ENCODE measurements around the gene KCNG2.

Gene KCNG2

DNA sequence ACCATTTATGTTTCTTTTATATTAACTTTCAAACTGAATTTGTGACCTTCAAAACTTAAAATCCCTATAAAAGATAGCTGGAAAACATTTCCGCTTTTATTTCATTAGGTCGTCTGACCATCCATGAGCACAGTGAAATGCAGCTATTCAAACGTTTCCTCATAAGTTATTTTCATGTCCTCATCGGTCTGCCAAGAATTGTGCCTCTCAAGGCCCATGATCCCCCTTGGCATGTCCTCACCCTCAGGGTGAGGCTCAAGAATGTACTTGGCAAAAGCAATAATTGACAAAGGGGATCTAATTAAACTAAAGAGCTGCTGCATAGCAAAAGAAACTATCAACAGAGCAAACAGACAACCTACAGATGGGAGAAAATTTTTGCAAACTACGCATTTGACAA, 141.4 kb downstream of the KCNG2 start:
- Histone ChIP-seq H3K4me3 (ENCODE audit: low read depth, low read length) (no peak overlapping the region), H3K36me3 (ENCODE audit: control insufficient read depth in 2 of 2, insufficient read depth in 1 of 2, low read length in 2 of 2) (peaks cover 10 to 49% of the 10 kb centered on the region in 2 experiments), H3K9me3 (ENCODE audit: control insufficient read depth, insufficient read depth, low read depth, low read length) (no peaks in the 10 kb centered on the region), H3K27ac (ENCODE audit: extremely low read depth, low read depth, low read length) (no peak overlapping the region), H3K4me1 (ENCODE audit: control insufficient read depth, insufficient read depth, low read length) (0 out of 2 replicates have a peak, but pooled peaks cover 2% of the 10 kb centered on the region)
- CTCF ChIA-PET = interaction anchor here (0.6 kb wide), 1 partner anchor 50 kb away, joined by 3 read pairs; no protein-coding TSS in a partner anchor
- TF ChIP-seq EGR2 (tag by site-specific recombination; IDR thresholded peaks at IDR 0.05; ENCODE audit: low read depth) (no peak), ZFHX2 (tag by site-specific recombination; conservative IDR thresholded peaks at IDR 0.05) (no peak), ZNF596 (tag by site-specific recombination; IDR thresholded peaks at IDR 0.05) (no peak), ZNF335 (tag by site-specific recombination; conservative IDR thresholded peaks at IDR 0.05) (no peak)
- POLR2A ChIA-PET = no interaction called here

DNA sequence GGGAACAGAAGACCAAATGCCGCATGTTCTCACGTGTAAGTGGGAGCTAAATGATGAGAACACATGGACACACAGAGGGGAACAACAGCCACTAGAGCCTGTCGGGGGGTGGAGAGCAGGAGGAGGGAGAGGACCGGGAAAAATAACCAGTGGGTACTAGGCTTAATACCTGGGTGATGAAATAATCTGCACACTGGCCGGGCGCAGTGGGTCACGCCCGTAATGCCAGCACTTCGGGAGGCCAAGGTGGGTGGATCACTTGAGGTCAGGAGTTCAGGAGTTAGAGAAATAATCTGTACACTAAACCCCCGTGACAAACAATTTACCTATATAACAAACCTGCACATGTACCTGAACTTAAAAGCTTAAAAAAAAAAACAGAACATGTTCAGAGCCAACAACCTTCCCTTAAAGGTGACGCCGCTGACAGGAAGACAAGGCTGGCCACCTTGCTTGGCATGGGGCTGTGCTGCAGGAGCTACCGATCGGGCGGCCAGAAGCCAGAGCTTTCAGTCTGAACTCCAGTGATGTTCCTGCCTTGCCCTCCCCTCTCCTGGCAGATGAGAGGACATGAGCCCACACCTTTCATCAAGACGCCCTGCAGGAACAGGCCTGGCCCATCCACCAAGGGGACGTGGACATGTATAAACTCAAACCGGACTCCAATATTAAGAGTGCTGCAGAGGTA, 142.5 kb downstream of the KCNG2 start:
- ChIA-PET CTCF (interaction anchor here (0.7 kb wide), 1 partner anchor 86 kb away, joined by 6 read pairs; no protein-coding TSS in a partner anchor), POLR2A (interaction anchor here (1.2 kb wide), 1 partner anchor 10 kb away, joined by 3 read pairs; no protein-coding TSS in a partner anchor)
- H3K4me3 ChIP-seq (ENCODE audit: low read depth, low read length) = no peak overlapping the region
- H3K27ac ChIP-seq (ENCODE audit: extremely low read depth, low read depth, low read length) = no peak overlapping the region
- TF ChIP-seq, protein P1, sequence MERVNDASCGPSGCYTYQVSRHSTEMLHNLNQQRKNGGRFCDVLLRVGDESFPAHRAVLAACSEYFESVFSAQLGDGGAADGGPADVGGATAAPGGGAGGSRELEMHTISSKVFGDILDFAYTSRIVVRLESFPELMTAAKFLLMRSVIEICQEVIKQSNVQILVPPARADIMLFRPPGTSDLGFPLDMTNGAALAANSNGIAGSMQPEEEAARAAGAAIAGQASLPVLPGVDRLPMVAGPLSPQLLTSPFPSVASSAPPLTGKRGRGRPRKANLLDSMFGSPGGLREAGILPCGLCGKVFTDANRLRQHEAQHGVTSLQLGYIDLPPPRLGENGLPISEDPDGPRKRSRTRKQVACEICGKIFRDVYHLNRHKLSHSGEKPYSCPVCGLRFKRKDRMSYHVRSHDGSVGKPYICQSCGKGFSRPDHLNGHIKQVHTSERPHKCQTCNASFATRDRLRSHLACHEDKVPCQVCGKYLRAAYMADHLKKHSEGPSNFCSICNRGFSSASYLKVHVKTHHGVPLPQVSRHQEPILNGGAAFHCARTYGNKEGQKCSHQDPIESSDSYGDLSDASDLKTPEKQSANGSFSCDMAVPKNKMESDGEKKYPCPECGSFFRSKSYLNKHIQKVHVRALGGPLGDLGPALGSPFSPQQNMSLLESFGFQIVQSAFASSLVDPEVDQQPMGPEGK (tag by site-specific recombination; IDR thresholded peaks at IDR 0.05) = no peak
- peaks cover 10 to 46% of the 10 kb centered on the region in 2 experiments for H3K36me3 ChIP-seq (ENCODE audit: control insufficient read depth in 2 of 2, insufficient read depth in 1 of 2, low read length in 2 of 2)
- H3K4me1 ChIP-seq (ENCODE audit: control insufficient read depth, insufficient read depth, low read length) = 0 out of 2 replicates have a peak, but pooled peaks cover 8% of the 10 kb centered on the region
- H3K9me3 ChIP-seq (ENCODE audit: control insufficient read depth, insufficient read depth, low read depth, low read length) = no peaks in the 10 kb centered on the region

DNA sequence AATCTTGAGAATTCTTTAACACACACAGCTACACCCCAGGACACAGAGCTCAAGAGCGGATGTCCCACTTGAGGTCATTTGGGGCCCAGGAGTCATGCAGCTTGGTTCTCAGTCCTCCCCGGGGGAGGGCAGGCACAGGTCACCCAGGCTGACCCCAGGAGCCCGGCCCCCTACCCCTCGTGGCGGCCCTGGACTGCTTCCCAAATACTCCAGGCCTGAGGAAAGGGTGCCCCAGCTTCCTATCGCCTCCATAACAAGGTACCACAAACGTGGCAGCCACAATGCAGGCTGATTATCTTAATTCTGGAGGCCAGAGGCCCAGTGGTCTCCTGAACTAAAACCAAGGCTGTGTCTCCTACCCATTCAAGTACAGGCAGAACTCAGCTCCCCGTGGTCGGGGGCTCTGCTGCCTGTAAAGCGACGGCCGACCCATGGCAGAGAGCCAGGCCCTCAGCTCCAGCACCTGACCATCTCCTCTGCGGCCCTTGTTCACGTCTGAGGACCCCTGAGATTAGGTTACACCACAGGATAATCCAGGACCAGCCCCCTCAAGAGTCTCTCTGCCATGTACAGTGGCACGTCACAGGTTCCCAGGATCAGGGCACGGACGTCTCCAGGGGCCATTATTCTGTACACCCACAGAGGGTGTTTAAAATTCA, 143.2 kb downstream of the KCNG2 start:
- Histone ChIP-seq H3K4me1 (ENCODE audit: control insufficient read depth, insufficient read depth, low read length) (peaks cover 11% of the 10 kb centered on the region; the same call in 1 of the 2 replicates), H3K36me3 (ENCODE audit: control insufficient read depth in 2 of 2, insufficient read depth in 1 of 2, low read length in 2 of 2) (peaks cover 10 to 40% of the 10 kb centered on the region in 2 experiments), H3K4me3 (ENCODE audit: low read depth, low read length) (no peak overlapping the region), H3K9me3 (ENCODE audit: control insufficient read depth, insufficient read depth, low read depth, low read length) (no peaks in the 10 kb centered on the region), H3K27ac (ENCODE audit: extremely low read depth, low read depth, low read length) (no peak overlapping the region)
- CTCF ChIA-PET = interaction anchor here (0.7 kb wide), 1 partner anchor 87 kb away, joined by 6 read pairs; no protein-coding TSS in a partner anchor
- POLR2A ChIA-PET = interaction anchor here (1.2 kb wide), 1 partner anchor 9 kb away, joined by 3 read pairs; no protein-coding TSS in a partner anchor
- TF ChIP-seq, protein P2, sequence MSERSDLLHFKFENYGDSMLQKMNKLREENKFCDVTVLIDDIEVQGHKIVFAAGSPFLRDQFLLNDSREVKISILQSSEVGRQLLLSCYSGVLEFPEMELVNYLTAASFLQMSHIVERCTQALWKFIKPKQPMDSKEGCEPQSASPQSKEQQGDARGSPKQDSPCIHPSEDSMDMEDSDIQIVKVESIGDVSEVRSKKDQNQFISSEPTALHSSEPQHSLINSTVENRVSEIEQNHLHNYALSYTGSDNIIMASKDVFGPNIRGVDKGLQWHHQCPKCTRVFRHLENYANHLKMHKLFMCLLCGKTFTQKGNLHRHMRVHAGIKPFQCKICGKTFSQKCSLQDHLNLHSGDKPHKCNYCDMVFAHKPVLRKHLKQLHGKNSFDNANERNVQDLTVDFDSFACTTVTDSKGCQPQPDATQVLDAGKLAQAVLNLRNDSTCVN (tag by site-specific recombination; optimal IDR thresholded peaks at IDR 0.05) = no peak
- no peak for TF ChIP-seq ZNF404 (tag by site-specific recombination; IDR thresholded peaks at IDR 0.05)
- no peak for TF ChIP-seq ZSCAN23 (tag by site-specific recombination; IDR thresholded peaks at IDR 0.05)
- TF ChIP-seq ZNF624 (tag by site-specific recombination; IDR thresholded peaks at IDR 0.05) = no peak
- TF ChIP-seq, protein P3, sequence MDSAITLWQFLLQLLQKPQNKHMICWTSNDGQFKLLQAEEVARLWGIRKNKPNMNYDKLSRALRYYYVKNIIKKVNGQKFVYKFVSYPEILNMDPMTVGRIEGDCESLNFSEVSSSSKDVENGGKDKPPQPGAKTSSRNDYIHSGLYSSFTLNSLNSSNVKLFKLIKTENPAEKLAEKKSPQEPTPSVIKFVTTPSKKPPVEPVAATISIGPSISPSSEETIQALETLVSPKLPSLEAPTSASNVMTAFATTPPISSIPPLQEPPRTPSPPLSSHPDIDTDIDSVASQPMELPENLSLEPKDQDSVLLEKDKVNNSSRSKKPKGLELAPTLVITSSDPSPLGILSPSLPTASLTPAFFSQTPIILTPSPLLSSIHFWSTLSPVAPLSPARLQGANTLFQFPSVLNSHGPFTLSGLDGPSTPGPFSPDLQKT (IDR thresholded peaks at IDR 0.05; ENCODE audit: borderline replicate concordance, low read depth, low read length) = no peak
- TF ChIP-seq, protein P4, sequence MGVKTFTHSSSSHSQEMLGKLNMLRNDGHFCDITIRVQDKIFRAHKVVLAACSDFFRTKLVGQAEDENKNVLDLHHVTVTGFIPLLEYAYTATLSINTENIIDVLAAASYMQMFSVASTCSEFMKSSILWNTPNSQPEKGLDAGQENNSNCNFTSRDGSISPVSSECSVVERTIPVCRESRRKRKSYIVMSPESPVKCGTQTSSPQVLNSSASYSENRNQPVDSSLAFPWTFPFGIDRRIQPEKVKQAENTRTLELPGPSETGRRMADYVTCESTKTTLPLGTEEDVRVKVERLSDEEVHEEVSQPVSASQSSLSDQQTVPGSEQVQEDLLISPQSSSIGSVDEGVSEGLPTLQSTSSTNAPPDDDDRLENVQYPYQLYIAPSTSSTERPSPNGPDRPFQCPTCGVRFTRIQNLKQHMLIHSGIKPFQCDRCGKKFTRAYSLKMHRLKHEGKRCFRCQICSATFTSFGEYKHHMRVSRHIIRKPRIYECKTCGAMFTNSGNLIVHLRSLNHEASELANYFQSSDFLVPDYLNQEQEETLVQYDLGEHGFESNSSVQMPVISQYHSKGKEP (tag by site-specific recombination; IDR thresholded peaks at IDR 0.05) = no peak
- TF ChIP-seq ZNF366 (tag by site-specific recombination; conservative IDR thresholded peaks at IDR 0.05) = no peak
- no peak for TF ChIP-seq ZNF155 (tag by site-specific recombination; IDR thresholded peaks at IDR 0.05)
- TF ChIP-seq ZEB2 (tag by site-specific recombination; IDR thresholded peaks at IDR 0.05) = no peak
- TF ChIP-seq, protein P5, sequence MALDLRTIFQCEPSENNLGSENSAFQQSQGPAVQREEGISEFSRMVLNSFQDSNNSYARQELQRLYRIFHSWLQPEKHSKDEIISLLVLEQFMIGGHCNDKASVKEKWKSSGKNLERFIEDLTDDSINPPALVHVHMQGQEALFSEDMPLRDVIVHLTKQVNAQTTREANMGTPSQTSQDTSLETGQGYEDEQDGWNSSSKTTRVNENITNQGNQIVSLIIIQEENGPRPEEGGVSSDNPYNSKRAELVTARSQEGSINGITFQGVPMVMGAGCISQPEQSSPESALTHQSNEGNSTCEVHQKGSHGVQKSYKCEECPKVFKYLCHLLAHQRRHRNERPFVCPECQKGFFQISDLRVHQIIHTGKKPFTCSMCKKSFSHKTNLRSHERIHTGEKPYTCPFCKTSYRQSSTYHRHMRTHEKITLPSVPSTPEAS (tag by site-specific recombination; IDR thresholded peaks at IDR 0.05) = no peak
- TF ChIP-seq ZNF670 (tag by site-specific recombination; IDR thresholded peaks at IDR 0.05; ENCODE audit: low read depth) = no peak
